Natural killer cell (primary cell): ENCODE measurements around the gene AGXT. TPM values are rescaled to one million over a fixed set of nuclear protein-coding genes. Genes with fewer than 3 reads are reported as not detected.

Source experiments
- ATAC-seq, 3 donors: fragments of 150-1000 bp in 2 of 3; fragments of 200-7000 bp in 1 of 3; cut with Tn5 transposase; 1 replicate in 1 of 3; 2 replicates in 2 of 3; pipeline ENCODE4 v1.10.0; 2021; ENCODE audit warnings: mild to moderate bottlenecking in 2 of 3, moderate library complexity in 2 of 3
- DNase-seq, 2 donors: peaks; one replicate each; pipeline versions ENCODE4 v3.0.0 to v3.0.0-alpha.2; 2013 to 2021; ENCODE audit warnings: mixed read lengths in 1 of 2
- H3K27ac ChIP-seq: one replicate; pipeline ENCODE4 v1.5.1; 2013; ENCODE audit warnings: mild to moderate bottlenecking, low read length
- H3K27me3 ChIP-seq: one replicate; pipeline ENCODE4 v1.6.1; 2013; ENCODE audit warnings: low read length; ENCODE audit not compliant: control insufficient read depth, insufficient read depth
- H3K36me3 ChIP-seq: one replicate; pipeline ENCODE4 v1.6.1; 2013; ENCODE audit warnings: low read length; ENCODE audit not compliant: control insufficient read depth, insufficient read depth
- H3K4me1 ChIP-seq: one replicate; pipeline ENCODE4 v1.6.1; 2013; ENCODE audit warnings: low read length; ENCODE audit not compliant: control insufficient read depth, insufficient read depth
- H3K4me3 ChIP-seq: one replicate; pipeline ENCODE4 v1.5.1; 2013; ENCODE audit warnings: low read length
- H3K9me3 ChIP-seq: one replicate; pipeline ENCODE4 v1.6.1; 2013; ENCODE audit warnings: low read length; ENCODE audit not compliant: control insufficient read depth, insufficient read depth
- H3K27ac Mint-ChIP-seq, 2 donors: one replicate each; pipeline ENCODE4 v1.8.0; 2022; ENCODE audit warnings: mild to moderate bottlenecking in 2 of 2, mixed read lengths in 2 of 2, moderate library complexity in 1 of 2
- H3K27me3 Mint-ChIP-seq, 2 donors: one replicate each; pipeline ENCODE4 v1.8.0; 2022; ENCODE audit warnings: low read depth in 2 of 2, mixed read lengths in 2 of 2
- H3K36me3 Mint-ChIP-seq: one replicate; pipeline ENCODE4 v1.8.0; 2022; ENCODE audit warnings: mixed read lengths
- H3K4me1 Mint-ChIP-seq, 2 donors: one replicate each; pipeline ENCODE4 v1.8.0; 2022; ENCODE audit warnings: mixed read lengths in 2 of 2
- H3K4me3 Mint-ChIP-seq: one replicate; pipeline ENCODE4 v1.8.0; 2022; ENCODE audit warnings: mild to moderate bottlenecking, moderate library complexity, mixed read lengths
- H3K9me3 Mint-ChIP-seq, 2 donors: one replicate each; pipeline ENCODE4 v1.8.0; 2022; ENCODE audit warnings: mixed read lengths in 2 of 2
- whole genome bisulfite sequencing: methylation state at CpG from one replicate; pipeline ENCODE4 v1.1.7; 2013; ENCODE audit warnings: missing lambda C conversion rate; ENCODE audit not compliant: insufficient coverage; 5-methylcytosine and 5-hydroxymethylcytosine counted together
- intact Hi-C: fragments of 100-400 bp; cut with micrococcal nuclease; formaldehyde crosslinking; loops from one replicate; pipeline ENCODE4 v1.14.2; 2022
- total RNA-seq, 4 donors: library from RNA; stranded (reverse); fragments of 120-200 nt in 1 of 4; gene quantifications; one replicate each; pipeline versions ENCODE4 v1.2.3 to v1.2.4, GENCODE V29; 2013 to 2022
- TF ChIP-seq, protein P1 (sequence below): fragments of 200-600 bp; IDR thresholded peaks from one replicate; pipeline ENCODE4 v1.8.0; 2022; ENCODE audit warnings: antibody characterized with exemption

AGXT gene
- total RNA-seq, 3 donors from 2014 or later (not counting 1 experiment from before 2014, with no cell fraction given), result not detected

- WGBS, result 87% methylated on average over 9 of the region's 9 CpGs
- Histone ChIP-seq H3K27ac (no peak overlapping the region), H3K9me3 (no peaks in the 10 kb centered on the region), H3K36me3 (no peaks in the 10 kb centered on the region), H3K27me3 (no peaks in the 10 kb centered on the region), H3K4me3 (no peak overlapping the region), H3K4me1 (peaks cover 7% of the 10 kb centered on the region)
- TF ChIP-seq, protein P1, sequence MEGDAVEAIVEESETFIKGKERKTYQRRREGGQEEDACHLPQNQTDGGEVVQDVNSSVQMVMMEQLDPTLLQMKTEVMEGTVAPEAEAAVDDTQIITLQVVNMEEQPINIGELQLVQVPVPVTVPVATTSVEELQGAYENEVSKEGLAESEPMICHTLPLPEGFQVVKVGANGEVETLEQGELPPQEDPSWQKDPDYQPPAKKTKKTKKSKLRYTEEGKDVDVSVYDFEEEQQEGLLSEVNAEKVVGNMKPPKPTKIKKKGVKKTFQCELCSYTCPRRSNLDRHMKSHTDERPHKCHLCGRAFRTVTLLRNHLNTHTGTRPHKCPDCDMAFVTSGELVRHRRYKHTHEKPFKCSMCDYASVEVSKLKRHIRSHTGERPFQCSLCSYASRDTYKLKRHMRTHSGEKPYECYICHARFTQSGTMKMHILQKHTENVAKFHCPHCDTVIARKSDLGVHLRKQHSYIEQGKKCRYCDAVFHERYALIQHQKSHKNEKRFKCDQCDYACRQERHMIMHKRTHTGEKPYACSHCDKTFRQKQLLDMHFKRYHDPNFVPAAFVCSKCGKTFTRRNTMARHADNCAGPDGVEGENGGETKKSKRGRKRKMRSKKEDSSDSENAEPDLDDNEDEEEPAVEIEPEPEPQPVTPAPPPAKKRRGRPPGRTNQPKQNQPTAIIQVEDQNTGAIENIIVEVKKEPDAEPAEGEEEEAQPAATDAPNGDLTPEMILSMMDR, result no peak
- ATAC-seq, result no peak
- no peak for DNase-seq
- Mint-ChIP-seq H3K27me3 (no peaks in the 10 kb centered on the region), H3K27ac (no peak overlapping the region), H3K4me1 (no peaks in the 10 kb centered on the region), H3K4me3 (no peak overlapping the region), H3K36me3 (no peaks in the 10 kb centered on the region), H3K9me3 (no peaks in the 10 kb centered on the region)
- intact Hi-C loops, result no loop called here
Observed at GRCh38 chr2:240892356-240892755, 23.7 kb downstream of the AGXT start.

GRCh38 chr2:240892925-240893324 lies 24.3 kb downstream of the AGXT start:
- peaks cover 7% of the 10 kb centered on the region for H3K4me1 ChIP-seq
- DNase-seq (no peak), ATAC-seq (no peak)
- WGBS, result 80% methylated on average over 12 of the region's 12 CpGs
- no peaks in the 10 kb centered on the region for H3K4me1 Mint-ChIP-seq
- H3K4me3 Mint-ChIP-seq, result no peak overlapping the region
- H3K9me3 ChIP-seq, result no peaks in the 10 kb centered on the region
- no peaks in the 10 kb centered on the region for H3K36me3 ChIP-seq
- no peak overlapping the region for H3K4me3 ChIP-seq
- intact Hi-C loops, result no loop called here
- H3K27me3 Mint-ChIP-seq, result no peaks in the 10 kb centered on the region
- H3K36me3 Mint-ChIP-seq, result no peaks in the 10 kb centered on the region
- no peaks in the 10 kb centered on the region for H3K27me3 ChIP-seq
- H3K27ac Mint-ChIP-seq, result no peak overlapping the region
- no peak overlapping the region for H3K27ac ChIP-seq
- TF ChIP-seq, protein P1, result no peak
- no peaks in the 10 kb centered on the region for H3K9me3 Mint-ChIP-seq

- no peaks in the 10 kb centered on the region for H3K9me3 ChIP-seq
- Mint-ChIP-seq H3K4me3 (no peak overlapping the region), H3K27ac (no peak overlapping the region), H3K27me3 (no peaks in the 10 kb centered on the region), H3K4me1 (no peaks in the 10 kb centered on the region), H3K9me3 (no peaks in the 10 kb centered on the region), H3K36me3 (no peaks in the 10 kb centered on the region)
- no peak for ATAC-seq
- 51% methylated on average over 17 of the region's 17 CpGs for WGBS
- TF ChIP-seq, protein P1, result no peak
- H3K36me3 ChIP-seq, result no peaks in the 10 kb centered on the region
- no peaks in the 10 kb centered on the region for H3K27me3 ChIP-seq
- no peak overlapping the region for H3K4me3 ChIP-seq
- H3K27ac ChIP-seq, result no peak overlapping the region
- peaks cover 7% of the 10 kb centered on the region for H3K4me1 ChIP-seq
- peak in 1 of 2 donors; percentile 55 for DNase-seq
- intact Hi-C loops, result no loop called here
Observed at GRCh38 chr2:240893363-240893844, 24.8 kb downstream of the AGXT start.

DNA sequence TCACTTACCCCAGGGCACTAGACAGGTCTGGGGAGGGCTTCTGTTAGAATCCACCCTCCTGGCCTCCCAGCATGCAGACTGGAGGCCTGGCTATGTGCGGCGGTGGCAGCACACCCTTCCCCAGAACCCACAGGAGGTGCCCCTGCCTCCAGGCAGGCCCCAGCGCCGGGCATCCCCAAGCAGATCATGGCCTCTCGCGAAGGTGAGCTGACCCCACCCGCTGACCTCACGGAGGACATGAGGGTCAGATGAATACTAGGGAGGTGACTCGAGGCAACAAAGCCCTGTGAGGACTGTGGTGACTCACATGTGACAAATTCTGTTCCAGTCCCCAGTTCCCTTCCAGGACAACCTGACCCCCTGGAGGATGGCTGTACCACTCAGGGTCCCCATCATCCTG lies 25.4 kb downstream of the AGXT start:
- Mint-ChIP-seq H3K4me3 (no peak overlapping the region), H3K27ac (no peak overlapping the region), H3K9me3 (no peaks in the 10 kb centered on the region), H3K27me3 (no peaks in the 10 kb centered on the region), H3K4me1 (no peaks in the 10 kb centered on the region), H3K36me3 (no peaks in the 10 kb centered on the region)
- no peaks in the 10 kb centered on the region for H3K36me3 ChIP-seq
- intact Hi-C loops, result no loop called here
- H3K27me3 ChIP-seq, result no peaks in the 10 kb centered on the region
- no peak overlapping the region for H3K4me3 ChIP-seq
- ATAC-seq, result no peak
- H3K27ac ChIP-seq, result no peak overlapping the region
- TF ChIP-seq, protein P1, result no peak
- DNase-seq, result no peak
- WGBS, result 86% methylated on average over 9 of the region's 9 CpGs
- H3K9me3 ChIP-seq, result no peaks in the 10 kb centered on the region
- peaks cover 7% of the 10 kb centered on the region for H3K4me1 ChIP-seq
